HG03039 (cell line): ENCODE measurements around the gene SMIM20.
"Not testable (repeated sequence)": the region's sequence is repeated elsewhere in the genome, so short reads cannot be mapped to it uniquely, and the experiment has no call there.

ENCODE experiments used
- ATAC-seq: cut with Tn5 transposase; IDR thresholded peaks from one replicate; pipeline ENCODE4 v1.9.1; 2021; ENCODE audit warnings: mild to moderate bottlenecking, moderate library complexity; ENCODE audit not compliant: unreplicated experiment

Gene SMIM20

GRCh38 chr4:25913851-25914669, at the start of gene SMIM20:
SMIM20 (plus strand) TSS chr4:25914220; CDS start chr4:25914314, 94 bp downstream.
- peak; percentile 90 for ATAC-seq

DNA sequence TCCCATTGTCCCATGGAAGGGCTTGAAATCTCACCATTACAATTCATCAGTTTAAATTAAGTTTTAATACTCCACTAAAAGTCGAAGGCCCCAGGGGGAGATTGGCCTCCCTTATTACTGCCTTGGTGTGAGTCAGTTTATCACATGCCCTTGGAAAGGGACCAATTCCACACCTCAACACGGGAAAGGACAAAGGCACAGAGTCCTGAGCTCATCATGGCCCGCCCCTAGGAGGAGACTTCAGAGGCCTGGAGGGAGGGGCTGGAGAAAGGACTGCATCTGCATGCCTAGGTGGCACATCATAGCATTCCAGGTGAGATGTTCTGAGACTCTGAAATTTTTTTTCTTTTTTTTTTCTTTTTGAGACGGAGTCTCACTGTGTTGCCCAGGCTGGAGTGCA, 48.4 kb upstream of the SMIM20 start:
- no peak for ATAC-seq

GRCh38 chr4:25866401-25866800, 47.6 kb upstream of the SMIM20 start:
- not testable (repeated sequence) for ATAC-seq

- ATAC-seq = no peak
Observed at GRCh38 chr4:25867781-25868294, 46.2 kb upstream of the SMIM20 start.

GRCh38 chr4:25870081-25870480, 43.9 kb upstream of the SMIM20 start:
- ATAC-seq = peak; percentile 33

DNA sequence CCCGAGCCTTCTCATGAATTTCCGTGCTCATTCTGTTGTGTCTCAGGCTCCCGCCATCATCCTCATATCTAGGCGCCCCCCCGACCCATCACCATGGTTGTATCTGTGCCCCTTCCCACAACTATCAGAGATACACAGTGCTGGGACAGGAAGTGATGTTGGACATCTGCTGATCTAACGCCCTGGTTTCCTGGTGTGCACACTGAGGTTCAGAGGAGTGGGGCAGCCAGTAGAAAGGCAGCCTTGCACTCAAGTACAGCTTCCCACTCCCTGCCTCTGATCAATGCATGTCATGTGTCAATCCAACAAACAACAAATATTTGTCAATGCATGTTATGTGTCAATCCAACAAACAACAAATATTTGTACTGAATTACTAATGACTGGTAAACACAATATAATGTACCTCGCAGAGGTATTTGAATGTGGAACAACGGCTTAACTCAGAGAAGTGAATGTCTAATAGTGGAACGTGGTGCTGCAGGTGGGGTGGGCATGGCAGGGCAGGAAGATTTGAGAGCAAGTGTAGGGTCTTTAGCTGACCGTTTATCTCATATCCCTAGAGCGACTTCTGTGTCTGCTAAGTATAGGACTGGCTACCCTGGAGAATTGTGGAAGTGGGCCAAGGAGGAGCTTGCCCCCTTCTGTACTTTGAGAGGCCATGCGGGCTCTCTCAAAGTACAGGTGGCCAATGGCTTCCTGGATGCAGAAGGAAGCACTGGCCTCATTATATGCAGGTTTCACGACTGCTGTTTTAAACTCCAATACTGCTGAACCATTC, 41.0 kb upstream of the SMIM20 start:
- no peak for ATAC-seq

- no peak for ATAC-seq
Observed at GRCh38 chr4:25873632-25874129, 40.3 kb upstream of the SMIM20 start.

DNA sequence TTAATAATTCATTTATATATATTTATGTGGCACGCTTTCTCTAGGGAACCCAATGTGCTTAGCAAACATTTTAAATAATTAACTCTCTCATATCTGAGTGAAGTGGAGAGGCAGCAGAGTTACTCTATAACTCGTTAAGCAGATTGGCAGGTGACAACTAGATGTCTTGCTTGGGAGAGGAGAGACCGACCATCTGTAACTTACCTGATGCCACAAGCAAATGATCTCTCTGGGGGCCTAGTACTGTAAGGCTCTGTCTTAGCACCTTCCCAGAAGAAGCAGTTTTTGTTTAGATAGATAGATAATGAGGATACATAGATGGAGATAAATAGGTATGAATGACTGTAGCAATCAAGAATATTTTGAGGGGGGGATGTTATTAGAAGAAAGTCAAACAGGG, 39.4 kb upstream of the SMIM20 start:
- ATAC-seq = peak; percentile 33

GRCh38 chr4:25875281-25875745, 38.7 kb upstream of the SMIM20 start:
- no peak for ATAC-seq

GRCh38 chr4:25878676-25879075, 35.3 kb upstream of the SMIM20 start:
- no peak for ATAC-seq

- no peak for ATAC-seq
Observed at GRCh38 chr4:25879091-25879584, 34.9 kb upstream of the SMIM20 start.

DNA sequence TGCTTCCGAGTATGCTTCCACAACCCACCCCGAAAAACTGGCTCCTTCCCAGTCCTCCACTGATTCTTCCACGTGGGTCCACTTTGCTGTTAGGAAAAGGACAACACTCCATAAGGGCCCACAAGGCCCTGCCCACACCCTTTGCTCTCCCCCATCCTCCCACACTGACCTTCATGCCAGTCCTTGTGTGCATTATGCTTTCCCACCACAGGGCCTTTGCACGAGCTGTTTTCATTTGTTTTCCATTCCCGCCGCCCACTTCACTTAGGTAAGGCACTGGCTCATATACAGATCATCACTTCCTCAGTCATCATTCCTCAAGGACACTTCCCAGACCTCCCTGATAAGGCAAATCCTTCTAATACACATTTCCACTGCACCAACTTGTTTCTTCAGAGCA, 34.4 kb upstream of the SMIM20 start:
- no peak for ATAC-seq

GRCh38 chr4:25879991-25880651, 33.9 kb upstream of the SMIM20 start:
- peak; percentile 37 for ATAC-seq

DNA sequence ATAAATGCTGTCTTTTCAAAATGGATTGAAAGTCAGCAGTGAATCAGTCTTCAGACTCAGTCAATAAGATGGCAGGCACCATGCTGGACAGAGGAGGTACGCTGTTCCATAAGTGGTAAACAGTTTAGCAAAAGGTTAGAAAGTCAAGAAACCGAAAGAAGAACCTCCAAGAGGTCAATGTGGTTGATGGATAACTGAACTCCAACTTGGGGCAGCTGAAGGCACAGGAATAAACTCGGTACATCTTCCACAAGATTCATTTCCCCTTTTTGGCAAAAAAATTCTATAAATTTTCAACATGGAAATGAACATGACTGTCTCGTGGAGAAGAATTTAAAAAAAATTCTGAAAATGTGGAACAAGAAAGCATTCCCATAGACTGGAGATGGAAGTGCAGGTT, 32.8 kb upstream of the SMIM20 start:
- ATAC-seq = no peak

DNA sequence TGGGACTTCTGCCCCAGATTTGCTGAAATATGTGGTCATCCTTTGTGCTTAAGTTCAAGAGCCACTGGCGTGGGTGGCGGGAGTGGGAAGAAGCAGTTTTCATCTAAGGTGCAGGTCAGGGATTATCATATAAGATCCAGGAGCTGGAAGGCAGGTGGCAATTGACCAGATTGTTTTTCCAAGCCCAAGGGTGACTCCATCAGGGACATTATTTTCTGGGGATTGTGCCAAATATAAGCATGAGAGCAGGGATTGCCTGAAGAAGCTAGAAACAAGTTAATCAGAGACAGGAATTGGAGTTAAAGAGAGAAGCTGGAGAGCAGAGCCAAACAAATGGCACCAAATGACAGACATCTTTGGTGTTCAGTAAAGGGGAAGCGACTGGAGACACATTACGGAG, 31.8 kb upstream of the SMIM20 start:
- no peak for ATAC-seq

DNA sequence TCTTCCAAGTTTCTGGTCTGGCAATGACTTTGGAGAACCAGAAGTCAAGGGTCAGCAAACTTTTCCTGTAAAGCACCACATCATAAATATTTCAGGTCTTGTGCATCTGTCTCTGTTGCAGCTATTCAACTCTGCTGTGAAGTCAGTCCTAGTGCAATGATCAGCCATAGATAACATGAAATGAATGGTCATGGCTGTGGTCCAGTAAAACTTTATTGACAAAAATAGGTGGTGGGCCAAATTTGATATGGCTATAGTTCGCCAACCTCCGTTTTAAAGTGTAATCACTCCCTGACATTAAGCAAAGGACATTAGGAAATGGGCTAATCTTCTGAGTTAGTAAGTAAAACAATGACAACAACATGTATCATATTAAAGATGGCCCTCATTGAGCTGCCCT, 30.5 kb upstream of the SMIM20 start:
- ATAC-seq = no peak

GRCh38 chr4:25884031-25884782, 29.8 kb upstream of the SMIM20 start:
- ATAC-seq = no peak

DNA sequence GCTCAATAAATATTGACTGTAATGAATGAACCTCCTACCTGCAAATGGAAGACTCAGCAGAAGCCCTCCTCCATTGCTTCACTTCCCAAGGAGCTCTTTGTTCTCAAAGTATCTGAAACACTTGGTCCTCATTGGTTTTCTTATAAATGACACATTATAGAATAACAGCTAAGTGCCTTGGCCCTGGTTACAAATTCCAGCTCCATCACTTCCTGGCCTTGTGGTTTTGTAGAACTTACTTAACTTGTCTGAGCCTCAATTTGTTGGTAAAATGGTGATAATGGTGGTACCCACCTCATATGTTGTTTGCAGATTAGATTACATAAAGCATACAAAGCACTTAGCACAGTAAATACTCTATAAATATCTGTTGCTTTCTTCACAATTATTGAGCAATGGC, 25.2 kb upstream of the SMIM20 start:
- no peak for ATAC-seq

- no peak for ATAC-seq
Observed at GRCh38 chr4:25889589-25890503, 24.2 kb upstream of the SMIM20 start.
